ENCODE results near the gene TRANK1. TPM values are rescaled to one million over a fixed set of nuclear protein-coding genes. Genes with fewer than 3 reads are reported as not detected.

TRANK1 gene
- polyA plus RNA-seq, 1 donor from 2014 or later, result 11.6 TPM

DNA sequence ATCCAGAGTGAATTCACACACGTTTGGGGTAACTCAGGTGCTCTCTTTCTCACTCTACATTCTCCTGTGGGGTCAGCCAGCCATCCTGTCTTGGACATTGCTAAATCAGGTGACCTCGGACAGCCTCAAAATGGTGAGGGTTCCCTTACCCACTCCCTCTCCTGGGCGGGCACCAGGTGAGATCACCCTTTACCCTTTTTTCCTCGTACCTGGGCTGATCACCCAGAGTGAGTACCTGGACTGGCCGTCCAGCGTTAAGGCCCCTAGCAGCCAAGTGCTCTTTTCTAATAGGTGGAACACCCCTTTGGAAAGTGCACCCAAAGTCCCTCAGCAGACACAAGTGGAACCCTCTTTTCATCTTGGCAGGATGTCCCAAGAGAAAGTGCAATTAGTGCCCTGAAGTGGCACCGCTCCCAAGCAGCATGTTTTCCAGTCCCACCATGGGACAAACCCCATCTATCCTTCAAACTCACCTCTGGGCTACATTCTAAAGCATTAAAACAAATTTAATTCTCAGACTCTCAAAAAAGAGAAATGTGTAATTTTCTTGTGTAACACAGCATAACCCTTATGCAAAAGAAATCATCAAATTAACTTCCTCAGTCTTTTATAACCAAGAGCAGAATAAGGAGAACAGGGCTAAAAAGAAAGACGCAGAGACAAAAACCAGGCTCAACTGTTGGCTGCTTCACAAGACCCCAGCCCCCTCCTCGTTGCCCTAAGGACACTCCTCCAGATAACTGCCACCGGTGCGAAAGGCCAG is 20.7 kb downstream of the TRANK1 start:
- H3K4me2 ChIP-seq (ENCODE audit: low read length), result no peak overlapping the region

DNA sequence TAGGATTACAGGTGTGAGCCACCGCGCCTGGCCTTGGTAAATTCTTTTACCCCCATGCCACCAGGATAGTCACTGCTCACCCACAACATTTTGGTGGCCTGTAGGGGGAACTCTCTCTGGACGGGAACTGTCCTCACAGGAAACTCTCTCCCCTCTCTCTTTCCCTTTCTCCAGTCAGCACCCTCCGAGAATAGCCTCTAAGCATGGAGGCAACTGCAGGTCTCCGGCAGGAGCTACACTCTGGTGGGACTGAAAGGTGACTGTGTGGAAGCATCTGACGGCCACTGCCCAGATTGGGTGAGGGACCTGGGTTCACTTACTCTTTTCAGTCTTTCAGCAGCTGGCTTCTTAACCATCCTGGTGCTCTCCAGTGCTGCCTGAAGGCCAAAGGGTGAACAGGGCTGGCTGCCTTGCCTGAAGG is 21.3 kb downstream of the TRANK1 start:
- H3K9me2 ChIP-seq (ENCODE audit: insufficient read depth, low read length), result no peaks in the 10 kb centered on the region
- no peaks in the 10 kb centered on the region for H3K79me2 ChIP-seq (replicated peaks; ENCODE audit: insufficient read depth, low read length)
- H3K4me3 ChIP-seq (ENCODE audit: low read length), result no peak overlapping the region
- no peak overlapping the region for H3K4me2 ChIP-seq (ENCODE audit: low read length)
- H3K9ac ChIP-seq (ENCODE audit: low read length), result no peak overlapping the region
- H2AFZ ChIP-seq (ENCODE audit: low read depth, low read length), result no peak overlapping the region
- no peaks in the 10 kb centered on the region for H4K20me1 ChIP-seq (ENCODE audit: insufficient read depth)
- H3F3A ChIP-seq (ENCODE audit: insufficient read depth, low read length, poor library complexity, severe bottlenecking), result no peaks in the 10 kb centered on the region
- TF ChIP-seq, protein P1, sequence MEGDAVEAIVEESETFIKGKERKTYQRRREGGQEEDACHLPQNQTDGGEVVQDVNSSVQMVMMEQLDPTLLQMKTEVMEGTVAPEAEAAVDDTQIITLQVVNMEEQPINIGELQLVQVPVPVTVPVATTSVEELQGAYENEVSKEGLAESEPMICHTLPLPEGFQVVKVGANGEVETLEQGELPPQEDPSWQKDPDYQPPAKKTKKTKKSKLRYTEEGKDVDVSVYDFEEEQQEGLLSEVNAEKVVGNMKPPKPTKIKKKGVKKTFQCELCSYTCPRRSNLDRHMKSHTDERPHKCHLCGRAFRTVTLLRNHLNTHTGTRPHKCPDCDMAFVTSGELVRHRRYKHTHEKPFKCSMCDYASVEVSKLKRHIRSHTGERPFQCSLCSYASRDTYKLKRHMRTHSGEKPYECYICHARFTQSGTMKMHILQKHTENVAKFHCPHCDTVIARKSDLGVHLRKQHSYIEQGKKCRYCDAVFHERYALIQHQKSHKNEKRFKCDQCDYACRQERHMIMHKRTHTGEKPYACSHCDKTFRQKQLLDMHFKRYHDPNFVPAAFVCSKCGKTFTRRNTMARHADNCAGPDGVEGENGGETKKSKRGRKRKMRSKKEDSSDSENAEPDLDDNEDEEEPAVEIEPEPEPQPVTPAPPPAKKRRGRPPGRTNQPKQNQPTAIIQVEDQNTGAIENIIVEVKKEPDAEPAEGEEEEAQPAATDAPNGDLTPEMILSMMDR (IDR thresholded peaks at IDR 0.05; ENCODE audit: poor library complexity, severe bottlenecking), result no peak
- TF ChIP-seq EP300 (conservative IDR thresholded peaks at IDR 0.05; ENCODE audit: poor library complexity, severe bottlenecking), result no peak
- no peak for TF ChIP-seq MXI1 (conservative IDR thresholded peaks at IDR 0.05; ENCODE audit: poor library complexity, severe bottlenecking)
- TF ChIP-seq RAD21 (conservative IDR thresholded peaks at IDR 0.05), result no peak
- no peak for TF ChIP-seq POLR2AphosphoS5 (IDR thresholded peaks at IDR 0.05)
- no peak for TF ChIP-seq EZH2 (IDR thresholded peaks at IDR 0.05; ENCODE audit: borderline replicate concordance, insufficient read depth, low read length, poor library complexity, severe bottlenecking)
- no peak for TF ChIP-seq TAF1 (IDR thresholded peaks at IDR 0.05; ENCODE audit: low read depth)
- TF ChIP-seq, protein P2, sequence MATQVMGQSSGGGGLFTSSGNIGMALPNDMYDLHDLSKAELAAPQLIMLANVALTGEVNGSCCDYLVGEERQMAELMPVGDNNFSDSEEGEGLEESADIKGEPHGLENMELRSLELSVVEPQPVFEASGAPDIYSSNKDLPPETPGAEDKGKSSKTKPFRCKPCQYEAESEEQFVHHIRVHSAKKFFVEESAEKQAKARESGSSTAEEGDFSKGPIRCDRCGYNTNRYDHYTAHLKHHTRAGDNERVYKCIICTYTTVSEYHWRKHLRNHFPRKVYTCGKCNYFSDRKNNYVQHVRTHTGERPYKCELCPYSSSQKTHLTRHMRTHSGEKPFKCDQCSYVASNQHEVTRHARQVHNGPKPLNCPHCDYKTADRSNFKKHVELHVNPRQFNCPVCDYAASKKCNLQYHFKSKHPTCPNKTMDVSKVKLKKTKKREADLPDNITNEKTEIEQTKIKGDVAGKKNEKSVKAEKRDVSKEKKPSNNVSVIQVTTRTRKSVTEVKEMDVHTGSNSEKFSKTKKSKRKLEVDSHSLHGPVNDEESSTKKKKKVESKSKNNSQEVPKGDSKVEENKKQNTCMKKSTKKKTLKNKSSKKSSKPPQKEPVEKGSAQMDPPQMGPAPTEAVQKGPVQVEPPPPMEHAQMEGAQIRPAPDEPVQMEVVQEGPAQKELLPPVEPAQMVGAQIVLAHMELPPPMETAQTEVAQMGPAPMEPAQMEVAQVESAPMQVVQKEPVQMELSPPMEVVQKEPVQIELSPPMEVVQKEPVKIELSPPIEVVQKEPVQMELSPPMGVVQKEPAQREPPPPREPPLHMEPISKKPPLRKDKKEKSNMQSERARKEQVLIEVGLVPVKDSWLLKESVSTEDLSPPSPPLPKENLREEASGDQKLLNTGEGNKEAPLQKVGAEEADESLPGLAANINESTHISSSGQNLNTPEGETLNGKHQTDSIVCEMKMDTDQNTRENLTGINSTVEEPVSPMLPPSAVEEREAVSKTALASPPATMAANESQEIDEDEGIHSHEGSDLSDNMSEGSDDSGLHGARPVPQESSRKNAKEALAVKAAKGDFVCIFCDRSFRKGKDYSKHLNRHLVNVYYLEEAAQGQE (IDR thresholded peaks at IDR 0.05; ENCODE audit: borderline replicate concordance), result no peak
- TF ChIP-seq SMC3 (conservative IDR thresholded peaks at IDR 0.05; ENCODE audit: poor library complexity), result no peak
- no peak overlapping the region for H3K27ac ChIP-seq (ENCODE audit: low read length)
- no peaks in the 10 kb centered on the region for H3K9me3 ChIP-seq (ENCODE audit: low read length)
- H3K27me3 ChIP-seq (ENCODE audit: insufficient read depth, low read depth, low read length), result no peaks in the 10 kb centered on the region
- H3K36me3 ChIP-seq (ENCODE audit: insufficient read depth, low read length), result no peaks in the 10 kb centered on the region

More for the DNA sequence above, 20.7 kb downstream of the TRANK1 start:
- Histone ChIP-seq H3F3A (ENCODE audit: insufficient read depth, low read length, poor library complexity, severe bottlenecking) (no peaks in the 10 kb centered on the region), H4K20me1 (ENCODE audit: insufficient read depth) (no peaks in the 10 kb centered on the region), H3K9ac (ENCODE audit: low read length) (no peak overlapping the region), H3K27me3 (ENCODE audit: insufficient read depth, low read depth, low read length) (no peaks in the 10 kb centered on the region), H3K9me3 (ENCODE audit: low read length) (no peaks in the 10 kb centered on the region), H3K9me2 (ENCODE audit: insufficient read depth, low read length) (no peaks in the 10 kb centered on the region), H3K36me3 (ENCODE audit: insufficient read depth, low read length) (no peaks in the 10 kb centered on the region), H3K27ac (ENCODE audit: low read length) (no peak overlapping the region), H3K4me3 (ENCODE audit: low read length) (no peak overlapping the region), H2AFZ (ENCODE audit: low read depth, low read length) (no peak overlapping the region), H3K79me2 (replicated peaks; ENCODE audit: insufficient read depth, low read length) (no peaks in the 10 kb centered on the region)
- TF ChIP-seq, protein P1 (IDR thresholded peaks at IDR 0.05; ENCODE audit: poor library complexity, severe bottlenecking), result no peak
- TF ChIP-seq POLR2AphosphoS5 (IDR thresholded peaks at IDR 0.05) (no peak), RAD21 (conservative IDR thresholded peaks at IDR 0.05) (no peak), MXI1 (conservative IDR thresholded peaks at IDR 0.05; ENCODE audit: poor library complexity, severe bottlenecking) (no peak), EZH2 (IDR thresholded peaks at IDR 0.05; ENCODE audit: borderline replicate concordance, insufficient read depth, low read length, poor library complexity, severe bottlenecking) (no peak), TAF1 (IDR thresholded peaks at IDR 0.05; ENCODE audit: low read depth) (no peak), EP300 (conservative IDR thresholded peaks at IDR 0.05; ENCODE audit: poor library complexity, severe bottlenecking) (no peak), SMC3 (conservative IDR thresholded peaks at IDR 0.05; ENCODE audit: poor library complexity) (no peak)
- TF ChIP-seq, protein P2 (IDR thresholded peaks at IDR 0.05; ENCODE audit: borderline replicate concordance), result no peak
